B cell (primary cell): ENCODE data around the gene CYFIP1. TPM values are rescaled to one million over a fixed set of nuclear protein-coding genes. Genes with fewer than 3 reads are reported as not detected.

Experiments used
- ATAC-seq: fragments of 200-7000 bp; cut with Tn5 transposase; one replicate; pipeline ENCODE4 v1.10.0; 2021; ENCODE audit warnings: low read depth, mild to moderate bottlenecking, moderate number of reproducible peaks, moderate library complexity
- CTCF ChIA-PET: fragments of 350-600 bp; sonication (Branson Sonifier 250); formaldehyde crosslinking; loops from one replicate; lab custom pipeline; 2021; ENCODE audit warnings: antibody characterized with exemption, inconsistent platforms; lab: Charles Lee
- POLR2A ChIA-PET: fragments of 350-600 bp; sonication (Branson Sonifier 250); formaldehyde crosslinking; loops from one replicate; lab custom pipeline; 2021; ENCODE audit warnings: antibody characterized with exemption; lab: Charles Lee
- DNase-seq: peaks from one replicate; pipeline ENCODE4 v3.0.0; 2013
- H2AFZ ChIP-seq: 2 replicates; pipeline ENCODE4 v1.6.1; 2012; ENCODE audit warnings: mild to moderate bottlenecking, low read depth, low read length; ENCODE audit not compliant: insufficient read depth, poor library complexity, severe bottlenecking
- H3K27ac ChIP-seq, 2 donors: 1 replicate in 1 of 2; 2 replicates in 1 of 2; pipeline ENCODE4 v1.5.1; 2012 to 2013; ENCODE audit warnings: low read length in 2 of 2, mild to moderate bottlenecking in 2 of 2, moderate library complexity in 1 of 2
- H3K27me3 ChIP-seq, 4 experiments: fragments of 200-600 bp in 1 of 4; sonication (generic) in 1 of 4; replicated peaks in 1 of 4; 1 replicate in 2 of 4; 2 replicates in 2 of 4; pipeline versions ENCODE4 v1.6.1 to v1.7.0; 2013 to 2016; ENCODE audit warnings: low read length in 3 of 4, mild to moderate bottlenecking in 2 of 4, mixed read lengths in 1 of 4, moderate library complexity in 1 of 4; ENCODE audit not compliant: insufficient read depth in 4 of 4, control insufficient read depth in 3 of 4; ENCODE audit errors: control extremely low read depth in 1 of 4
- H3K36me3 ChIP-seq, 2 experiments: replicated peaks in 1 of 2; 1 replicate in 1 of 2; 2 replicates in 1 of 2; pipeline versions ENCODE4 v1.6.1 to v1.7.1; 2013; ENCODE audit warnings: low read length in 1 of 2; ENCODE audit not compliant: insufficient read depth in 2 of 2, control insufficient read depth in 1 of 2; ENCODE audit errors: control extremely low read depth in 1 of 2, extremely low read depth in 1 of 2
- H3K4me1 ChIP-seq, 2 donors: fragments of 200-600 bp in 1 of 2; sonication (generic) in 1 of 2; 1 replicate in 1 of 2; 2 replicates in 1 of 2; pipeline versions ENCODE4 v1.5.1 to v1.6.1; 2013 to 2017; ENCODE audit warnings: low read length in 2 of 2; ENCODE audit not compliant: control insufficient read depth in 2 of 2, insufficient read depth in 2 of 2
- H3K4me2 ChIP-seq: replicated peaks from 2 replicates; pipeline ENCODE3; 2012; ENCODE audit warnings: mild to moderate bottlenecking, low read depth, low read length; ENCODE audit not compliant: poor library complexity, severe bottlenecking
- H3K4me3 ChIP-seq, 5 experiments: fragments of 200-600 bp in 1 of 5; sonication (generic) in 1 of 5; 1 replicate in 3 of 5; 2 replicates in 2 of 5; pipeline versions ENCODE4 v1.5.1 to v1.7.0; 2011 to 2016; ENCODE audit warnings: low read length in 4 of 5, mild to moderate bottlenecking in 4 of 5, low read depth in 2 of 5, control low read depth in 1 of 5, moderate library complexity in 1 of 5; ENCODE audit not compliant: insufficient read depth in 1 of 5; ENCODE audit errors: control extremely low read depth in 1 of 5, extremely low read depth in 1 of 5
- H3K79me2 ChIP-seq: fragments of 200-600 bp; sonication (generic); one replicate; pipeline ENCODE4 v1.6.0; 2016; ENCODE audit warnings: low read length; ENCODE audit not compliant: control insufficient read depth, insufficient read depth
- H3K9ac ChIP-seq: fragments of 200-600 bp; sonication (generic); 2 replicates; pipeline ENCODE4 v1.6.1; 2017; ENCODE audit warnings: mild to moderate bottlenecking, low read length, moderate library complexity
- H3K9me3 ChIP-seq, 3 donors: one replicate each; pipeline versions ENCODE4 v1.6.1 to v1.7.1; 2013; ENCODE audit warnings: low read length in 2 of 3; ENCODE audit not compliant: control insufficient read depth in 2 of 3, insufficient read depth in 1 of 3; ENCODE audit errors: control extremely low read depth in 1 of 3
- H4K20me1 ChIP-seq: 2 replicates; pipeline ENCODE4 v1.6.0; 2012; ENCODE audit warnings: mild to moderate bottlenecking, low read length; ENCODE audit not compliant: insufficient read depth, control insufficient read depth, poor library complexity, severe bottlenecking
- H3K27ac Mint-ChIP-seq: one replicate; pipeline ENCODE4 v1.8.0; 2021; ENCODE audit warnings: mixed read lengths
- H3K27me3 Mint-ChIP-seq: one replicate; pipeline ENCODE4 v1.8.0; 2021; ENCODE audit warnings: mixed read lengths
- H3K4me1 Mint-ChIP-seq: one replicate; pipeline ENCODE4 v1.8.0; 2021; ENCODE audit warnings: mixed read lengths
- H3K4me3 Mint-ChIP-seq: one replicate; pipeline ENCODE4 v1.8.0; 2021; ENCODE audit warnings: mixed read lengths
- H3K9me3 Mint-ChIP-seq: one replicate; pipeline ENCODE4 v1.8.0; 2022; ENCODE audit warnings: mixed read lengths; ENCODE audit not compliant: insufficient read depth
- CTCF ChIP-seq: fragments of 200-600 bp; IDR thresholded peaks from one replicate; pipeline ENCODE4 v1.8.0; 2022; ENCODE audit warnings: antibody characterized with exemption, mild to moderate bottlenecking
- EZH2 ChIP-seq: IDR thresholded peaks from 2 replicates; pipeline ENCODE4 v1.6.1; 2012; ENCODE audit warnings: borderline replicate concordance, low read depth, mild to moderate bottlenecking, moderate library complexity, low read length; ENCODE audit not compliant: insufficient read depth, poor library complexity, severe bottlenecking
- WGBS: methylation state at CpG from one replicate; pipeline ENCODE4 v1.1.5; 2013; ENCODE audit warnings: missing lambda C conversion rate; ENCODE audit not compliant: insufficient coverage; 5-methylcytosine and 5-hydroxymethylcytosine counted together
- intact Hi-C: fragments of 100-400 bp; cut with micrococcal nuclease; formaldehyde crosslinking; loops from one replicate; pipeline ENCODE4 v1.10.0; 2022
- polyA plus RNA-seq: library from polyadenylated mRNA; depleted of rRNA; stranded (reverse); fragments of >200 nt; gene quantifications from 2 replicates; pipeline ENCODE4 v1.2.3, GENCODE V29; 2012
- total RNA-seq, 2 donors: library from RNA; stranded (reverse); fragments of 120-200 nt in 1 of 2; gene quantifications; 1 replicate in 1 of 2; 2 replicates in 1 of 2; pipeline versions ENCODE4 v1.2.3 to v1.2.4, GENCODE V29; 2013 to 2022

The CYFIP1 gene
- total and polyA plus RNA-seq, 2 donors (not counting 1 experiment from before 2014, with no cell fraction given), result 6.2 to 13.5 TPM

- H3K27me3 Mint-ChIP-seq, result no peaks in the 10 kb centered on the region
- 96% methylated on average over 23 of the region's 25 CpGs for WGBS
- ATAC-seq (no peak), DNase-seq (no peak)
- intact Hi-C loops, result no loop called here
- Histone ChIP-seq H3K4me1 (no peaks in the 10 kb centered on the region), H3K9me3 (peaks cover 0 to 14% (median 3%) of the 10 kb centered on the region in 3 donors), H2AFZ (no peak overlapping the region), H3K27me3 (no peaks in the 10 kb centered on the region), H3K36me3 (no peaks in the 10 kb centered on the region), H3K27ac (no peak overlapping the region), H4K20me1 (no peaks in the 10 kb centered on the region), H3K4me3 (no peak overlapping the region), H3K9ac (no peak overlapping the region), H3K4me2 (no peak overlapping the region), H3K79me2 (no peaks in the 10 kb centered on the region)
- H3K27ac Mint-ChIP-seq, result no peak overlapping the region
- H3K9me3 Mint-ChIP-seq, result no peaks in the 10 kb centered on the region
- H3K4me3 Mint-ChIP-seq, result no peak overlapping the region
- ChIA-PET CTCF (no interaction called here), POLR2A (no interaction called here)
- no peaks in the 10 kb centered on the region for H3K4me1 Mint-ChIP-seq
- no peak for TF ChIP-seq EZH2
- TF ChIP-seq CTCF, result no peak
These were observed 98.3 kb downstream of the CYFIP1 start for GRCh38 chr15:22881739-22882440.

- Mint-ChIP-seq H3K9me3 (no peaks in the 10 kb centered on the region), H3K27ac (no peak overlapping the region), H3K4me3 (no peak overlapping the region), H3K27me3 (no peaks in the 10 kb centered on the region), H3K4me1 (no peaks in the 10 kb centered on the region)
- Histone ChIP-seq H3K9me3 (peaks cover 0 to 16% (median 3%) of the 10 kb centered on the region in 3 donors), H3K4me2 (no peak overlapping the region), H3K9ac (no peak overlapping the region), H3K27ac (no peak overlapping the region), H2AFZ (no peak overlapping the region), H4K20me1 (no peaks in the 10 kb centered on the region), H3K27me3 (no peaks in the 10 kb centered on the region), H3K36me3 (no peaks in the 10 kb centered on the region), H3K79me2 (no peaks in the 10 kb centered on the region), H3K4me3 (no peak overlapping the region), H3K4me1 (no peaks in the 10 kb centered on the region)
- 92% methylated on average over 18 of the region's 19 CpGs for WGBS
- TF ChIP-seq EZH2 (no peak), CTCF (no peak)
- ChIA-PET CTCF (no interaction called here), POLR2A (no interaction called here)
- ATAC-seq, result no peak
- intact Hi-C loops, result no loop called here
- no peak for DNase-seq
These were observed 99.0 kb downstream of the CYFIP1 start for GRCh38 chr15:22880981-22881738.
